Stimulated activated CD8-positive, alpha-beta memory T cell treated with anti-CD3 and anti-CD28 coated beads, Interleukin-15, amount 100 ng/mL, for 4 hours (primary cell): ENCODE results near the gene MAPK11.
"Not testable (repeated sequence)": the region's sequence is repeated elsewhere in the genome, so short reads cannot be mapped to it uniquely, and the experiment has no call there.

ENCODE experiments used
- DNase-seq, 2 donors: peaks; one replicate each; pipeline ENCODE4 v3.0.0-alpha.2; 2020; ENCODE audit warnings: low read depth in 2 of 2

Gene MAPK11

DNA sequence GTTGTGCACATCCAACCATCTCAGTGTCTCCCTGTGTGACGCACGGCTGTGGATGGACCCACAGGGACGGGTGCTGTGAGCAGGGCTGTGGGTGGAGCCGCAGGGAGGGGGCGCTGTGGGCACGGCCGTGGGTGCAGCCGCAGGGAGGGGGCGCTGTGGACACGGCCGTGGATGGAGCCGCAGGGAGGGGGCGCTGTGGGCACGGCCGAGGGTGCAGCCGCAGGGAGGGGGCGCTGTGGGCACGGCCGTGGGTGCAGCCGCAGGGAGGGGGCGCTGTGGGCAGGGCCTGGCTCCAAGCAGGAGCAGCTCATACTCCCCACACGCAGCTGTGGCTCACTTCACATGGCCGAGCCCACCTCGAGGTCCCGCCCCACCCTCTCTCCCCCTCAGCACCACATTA, 6.0 kb upstream of the MAPK11 start:
- no peak for DNase-seq

DNA sequence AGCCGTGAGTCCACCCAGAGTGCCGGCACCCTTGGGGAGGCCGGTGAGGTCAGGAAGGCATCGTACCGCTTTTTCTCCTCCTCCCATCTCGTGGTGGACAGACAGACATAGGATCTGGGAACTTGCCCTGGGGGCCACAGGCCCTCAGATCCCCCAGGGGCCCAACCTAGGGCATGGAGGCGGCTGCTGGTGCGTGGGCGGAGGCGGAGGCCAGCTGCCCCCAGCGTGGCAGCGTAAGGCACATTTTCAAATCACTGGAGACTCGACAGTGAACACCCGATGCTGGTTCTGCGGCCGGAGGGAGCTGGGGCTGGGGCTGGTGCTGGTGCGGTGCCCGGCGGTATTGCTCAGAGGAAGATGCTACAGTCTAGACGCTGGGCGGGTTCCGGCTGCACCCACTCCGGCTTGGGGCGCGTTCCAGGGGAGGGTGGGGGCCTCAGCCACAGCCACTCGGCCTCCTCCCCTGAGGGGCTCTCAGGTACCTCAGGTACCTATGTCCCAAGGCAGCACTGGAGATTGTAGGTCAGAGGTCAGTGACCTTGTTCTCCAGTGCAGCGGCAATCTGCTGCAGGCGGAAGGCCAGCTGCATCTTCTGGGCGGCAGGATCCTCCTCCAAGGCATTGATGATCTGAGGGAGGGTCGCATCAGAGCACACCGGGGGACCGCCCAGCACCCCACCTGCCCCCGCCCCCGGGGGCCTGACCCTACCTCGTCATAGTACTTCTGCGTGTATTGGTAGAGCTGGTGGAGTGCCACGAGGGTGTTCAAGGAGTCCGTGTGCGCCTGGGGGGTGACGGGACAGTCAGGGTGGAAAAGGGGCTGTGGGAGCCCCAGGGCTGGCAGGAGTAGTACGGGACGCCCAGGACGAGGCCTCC, 5.2 kb upstream of the MAPK11 start:
- DNase-seq, result no peak

GRCh38 chr22:50274771-50275170, 4.6 kb upstream of the MAPK11 start:
- no peak for DNase-seq

DNA sequence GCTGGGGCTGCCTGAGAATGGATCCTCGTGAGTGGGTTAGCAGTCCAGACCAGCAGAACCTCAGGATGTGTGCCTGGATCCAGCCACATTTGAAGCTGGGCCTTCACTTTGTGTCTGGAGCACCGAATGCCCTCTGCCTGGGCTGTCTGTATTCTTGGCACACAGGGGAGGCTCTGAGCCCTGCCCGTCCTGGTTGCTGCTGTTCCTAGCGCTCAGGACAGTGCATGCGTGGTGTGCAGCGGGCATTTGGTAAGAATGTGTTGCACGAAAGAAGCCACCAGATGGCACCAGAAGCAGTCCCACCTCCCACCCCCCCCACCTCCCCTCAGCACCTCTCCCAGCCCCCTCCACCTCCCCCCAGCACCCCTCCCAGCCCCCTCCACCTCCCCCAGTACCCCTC, 4.1 kb upstream of the MAPK11 start:
- no peak for DNase-seq

- not testable (repeated sequence) for DNase-seq
Measured at GRCh38 chr22:50273781-50274180, 3.6 kb upstream of the MAPK11 start.

DNA sequence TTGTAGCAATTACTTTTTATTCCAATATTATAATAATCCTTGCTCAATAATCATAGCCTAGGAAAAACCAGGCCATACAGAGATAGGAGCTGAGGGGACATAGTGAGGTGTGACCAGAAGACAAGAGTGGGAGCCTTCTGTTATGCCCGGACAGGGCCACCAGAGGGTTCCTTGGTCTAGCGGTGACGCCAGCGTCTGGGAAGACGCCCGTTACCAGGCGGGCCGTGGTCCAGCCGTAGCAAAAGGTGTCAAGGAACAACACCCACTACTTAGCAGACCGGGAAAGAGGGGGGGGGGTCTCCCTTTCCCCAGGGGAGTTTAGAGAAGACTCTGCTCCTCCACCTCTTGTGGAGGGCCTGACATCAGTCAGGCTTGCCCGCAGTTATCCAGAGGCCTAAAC, 3.2 kb upstream of the MAPK11 start:
- DNase-seq, result not testable (repeated sequence)

- DNase-seq, result no peak
Measured at GRCh38 chr22:50272044-50272802, 2.0 kb upstream of the MAPK11 start.

DNA sequence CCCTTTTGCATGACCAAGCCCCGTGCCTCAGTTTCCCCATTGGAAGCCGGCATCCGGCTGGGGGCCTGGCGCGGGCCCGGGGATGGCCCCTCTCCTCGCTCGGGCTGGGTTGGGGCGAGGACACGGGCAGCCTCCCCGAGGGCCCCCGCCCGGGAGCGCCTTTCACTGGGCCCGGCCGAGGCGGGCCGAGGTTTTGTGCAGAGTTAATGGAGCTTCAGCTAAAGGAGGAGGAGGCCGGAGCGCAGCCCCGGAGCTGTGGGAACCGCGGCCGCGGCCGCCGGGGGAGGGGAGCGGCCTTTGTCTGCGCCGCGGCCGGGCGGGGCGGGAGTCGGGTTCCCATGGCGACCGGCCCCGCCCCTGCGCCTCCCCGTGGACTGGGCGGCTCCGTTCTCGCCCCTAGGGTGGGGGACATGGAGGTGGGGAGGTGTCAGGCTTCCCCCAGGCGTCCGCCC, 1.4 kb upstream of the MAPK11 start:
- DNase-seq, result no peak

DNA sequence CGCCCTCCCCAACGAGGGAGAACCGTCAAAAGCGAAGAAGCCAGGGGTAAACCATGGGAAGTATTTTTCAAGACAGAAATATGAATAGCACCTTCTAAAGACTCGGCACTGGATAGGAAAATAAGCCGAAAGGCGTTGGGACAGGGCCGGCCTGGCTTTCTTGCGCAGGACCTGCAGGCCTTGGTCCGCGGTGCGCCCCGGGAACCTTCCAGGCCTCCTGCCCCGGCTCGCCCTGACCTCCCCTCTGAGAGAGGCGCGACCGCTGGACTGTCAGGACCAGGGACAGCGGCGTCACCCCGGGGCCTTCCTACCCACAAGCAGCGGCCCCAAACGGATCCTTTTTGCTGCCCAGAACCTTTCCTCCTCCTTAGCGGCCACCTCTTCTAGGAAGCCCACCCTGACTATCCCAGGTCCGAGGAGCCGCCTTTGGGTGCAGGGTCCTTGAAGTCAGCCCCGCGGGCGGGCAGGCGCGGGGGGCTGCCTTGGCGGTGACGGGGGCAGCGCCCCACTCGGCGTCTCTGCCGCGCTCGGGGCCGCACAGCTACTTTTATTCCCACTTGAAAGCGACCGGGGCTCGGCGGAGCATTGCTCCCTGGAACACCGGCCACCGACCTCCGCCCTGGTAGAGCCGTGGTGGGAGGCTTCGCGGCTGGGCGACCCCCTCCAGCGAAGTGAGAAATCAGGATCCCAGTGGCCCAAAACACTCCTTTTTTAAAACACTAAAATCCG, 650 bp upstream of the MAPK11 start:
- DNase-seq, result peak in 1 of 2 donors; percentile 22

DNA sequence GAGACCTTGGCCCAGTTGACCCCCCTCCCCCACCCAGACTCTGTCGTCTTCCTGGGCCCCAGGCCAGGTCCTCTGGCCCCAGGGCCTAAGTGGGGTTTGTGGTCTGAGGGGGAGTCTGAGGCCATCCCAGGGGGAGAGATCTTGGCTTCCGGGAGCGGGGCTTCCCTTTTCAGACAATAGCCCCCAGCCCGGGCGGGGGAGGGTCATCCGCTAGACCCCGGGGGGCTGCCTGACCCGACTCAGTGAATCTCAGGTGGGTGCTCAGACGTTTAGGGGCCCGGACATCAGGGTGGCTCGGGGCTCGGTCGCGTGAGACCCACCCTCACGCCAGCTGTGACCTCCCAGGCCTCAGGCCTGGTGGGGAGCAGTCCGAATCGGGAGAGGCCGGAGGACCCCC, 609 bp downstream of the MAPK11 start:
- DNase-seq, result no peak

DNA sequence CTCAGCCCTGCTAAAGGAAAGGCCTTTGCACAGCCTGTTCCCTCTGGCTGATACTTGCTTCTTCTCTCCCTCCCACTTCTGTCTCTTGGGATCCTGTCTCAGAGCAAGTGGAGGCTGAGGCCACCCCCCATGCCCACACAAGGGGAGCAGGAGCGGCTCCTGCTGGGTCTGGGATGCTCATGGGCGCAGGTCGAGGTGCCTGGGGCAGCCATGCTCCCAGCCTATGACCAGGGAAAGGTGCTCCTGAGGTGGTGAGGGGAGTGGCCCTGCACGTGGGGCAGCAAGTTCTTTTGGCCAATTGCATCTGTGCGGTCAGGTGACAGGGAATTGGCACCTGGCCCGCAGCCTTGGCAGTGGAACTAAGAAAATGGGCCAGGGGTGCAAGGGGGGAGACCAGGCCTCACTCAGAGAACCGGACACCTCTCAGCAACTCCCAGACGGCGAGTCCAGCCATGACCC, 1.5 kb downstream of the MAPK11 start:
- DNase-seq, result no peak

GRCh38 chr22:50267591-50268390, 2.4 kb downstream of the MAPK11 start:
- DNase-seq, result peak in 1 of 2 donors; percentile 24

DNA sequence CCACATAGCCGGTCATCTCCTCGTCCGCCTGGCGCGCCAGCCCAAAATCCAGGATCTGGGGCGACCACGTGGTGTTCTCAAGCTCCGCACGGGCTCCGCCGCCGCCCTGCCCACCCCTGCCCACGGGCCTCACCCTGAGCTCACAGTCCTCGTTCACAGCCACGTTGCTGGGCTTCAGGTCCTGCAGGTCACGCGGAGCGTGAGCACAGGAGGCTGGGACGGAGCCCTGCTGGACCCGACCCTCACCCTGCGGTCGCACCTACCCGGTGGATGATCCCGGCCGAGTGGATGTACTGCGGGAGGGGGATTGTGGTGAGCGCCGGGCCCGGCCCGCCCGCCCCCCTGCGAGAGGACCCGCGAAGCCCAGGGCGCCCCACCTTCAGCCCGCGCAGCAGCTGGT, 3.2 kb downstream of the MAPK11 start:
- no peak for DNase-seq

GRCh38 chr22:50264946-50265669, 5.1 kb downstream of the MAPK11 start:
- DNase-seq, result no peak

- no peak for DNase-seq
Measured at GRCh38 chr22:50264104-50264745, 6.0 kb downstream of the MAPK11 start.

GRCh38 chr22:50262973-50263617, 7.1 kb downstream of the MAPK11 start:
- DNase-seq, result no peak

DNA sequence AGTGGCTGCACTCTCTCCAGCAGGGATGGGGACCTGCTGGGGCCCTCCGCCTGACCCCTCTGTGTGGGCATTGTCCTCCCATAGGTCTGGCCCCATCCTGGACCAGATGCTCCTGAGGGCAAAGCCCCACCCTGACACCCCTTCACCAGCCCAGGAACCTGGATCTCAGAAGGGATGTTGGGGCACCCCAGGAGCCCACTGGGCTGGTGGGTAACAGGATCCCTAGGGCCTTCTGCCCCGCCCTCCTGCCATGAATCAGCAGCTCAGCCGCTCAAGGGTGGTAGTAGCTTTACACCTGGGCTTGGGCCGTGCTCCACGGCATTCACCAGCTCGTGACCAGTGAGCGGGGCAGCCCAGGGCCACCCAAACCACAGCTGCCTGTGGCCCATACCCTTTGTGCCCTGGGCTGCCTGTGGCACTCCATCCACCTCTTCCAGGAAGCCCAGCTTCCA, 7.7 kb downstream of the MAPK11 start:
- no peak for DNase-seq

GRCh38 chr22:50261615-50262459, 8.3 kb downstream of the MAPK11 start, which contains the start of gene MAPK12:
TSS of gene MAPK12 (minus strand) at chr22:50261683. CDS start at chr22:50261509, 174 bp downstream.
- DNase-seq, result no peak
